HEK293 (cell line): ENCODE results near the gene MMP23B.

Source experiments
- CTCF ChIA-PET: fragments of 350-600 bp; formaldehyde crosslinking; extraction: SDS; loops from one replicate; lab custom pipeline; 2021; ENCODE audit warnings: antibody characterized with exemption; lab: Yijun Ruan, JAX
- POLR2A ChIA-PET: fragments of 300-600 bp; formaldehyde crosslinking; extraction: SDS; loops from one replicate; lab custom pipeline; 2020; ENCODE audit warnings: antibody characterized with exemption, inconsistent platforms; lab: Yijun Ruan, JAX
- H3K27ac ChIP-seq: fragments of 200-500 bp; sonication (Bioruptor generic); 2 replicates; pipeline ENCODE4 v1.5.1; 2014; ENCODE audit warnings: low read depth, low read length, control low read depth, inconsistent platforms; ENCODE audit errors: extremely low read depth
- H3K36me3 ChIP-seq, 2 experiments: fragments of 200-500 bp in 1 of 2; sonication (Bioruptor generic) in 1 of 2; 1 replicate in 1 of 2; 2 replicates in 1 of 2; pipeline ENCODE4 v1.5.1; 2014 to 2017; ENCODE audit warnings: inconsistent platforms in 2 of 2, low read length in 2 of 2; ENCODE audit not compliant: control insufficient read depth in 2 of 2, insufficient read depth in 1 of 2
- H3K4me1 ChIP-seq: fragments of 200-500 bp; sonication (Bioruptor generic); 2 replicates; pipeline ENCODE4 v1.5.1; 2014; ENCODE audit warnings: mild to moderate bottlenecking, low read length, inconsistent platforms; ENCODE audit not compliant: control insufficient read depth, insufficient read depth
- H3K4me3 ChIP-seq: 2 replicates; pipeline ENCODE4 v1.5.1; 2011; ENCODE audit warnings: low read depth, mild to moderate bottlenecking, control low read depth, low read length, moderate library complexity
- H3K9me3 ChIP-seq: fragments of 200-500 bp; sonication (Bioruptor generic); 2 replicates; pipeline ENCODE4 v1.5.1; 2014; ENCODE audit warnings: low read depth, low read length, inconsistent platforms; ENCODE audit not compliant: control insufficient read depth, insufficient read depth
- ATF2 ChIP-seq: fragments of 450-650 bp; formaldehyde crosslinking; IDR thresholded peaks from 2 replicates; pipeline ENCODE4 v1.5.1; 2016; ENCODE audit warnings: missing biosample characterization, missing genetic modification characterization, low read depth
- HIC1 ChIP-seq: fragments of 450-650 bp; formaldehyde crosslinking; IDR thresholded peaks from 2 replicates; pipeline ENCODE4 v1.5.1; 2016; ENCODE audit warnings: missing biosample characterization, missing genetic modification characterization
- HOXD13 ChIP-seq: sonication (generic); formaldehyde crosslinking; IDR thresholded peaks from 2 replicates; pipeline ENCODE4 v1.8.0; 2022; ENCODE audit warnings: missing genetic modification reagents, borderline replicate concordance
- KLF10 ChIP-seq: fragments of 450-650 bp; IDR thresholded peaks from 2 replicates; pipeline ENCODE4 v1.5.1; 2018; ENCODE audit warnings: missing biosample characterization, mild to moderate bottlenecking, missing genetic modification characterization
- KLF8 ChIP-seq: fragments of 450-650 bp; formaldehyde crosslinking; IDR thresholded peaks from 2 replicates; pipeline ENCODE4 v1.5.1; 2016; ENCODE audit warnings: missing biosample characterization, missing genetic modification characterization
- PRDM2 ChIP-seq: fragments of 450-650 bp; formaldehyde crosslinking; IDR thresholded peaks from 2 replicates; pipeline ENCODE4 v1.5.1; 2016; ENCODE audit warnings: missing biosample characterization, missing genetic modification characterization, borderline replicate concordance
- ZBTB20 ChIP-seq: fragments of 450-650 bp; formaldehyde crosslinking; IDR thresholded peaks from 2 replicates; pipeline ENCODE4 v1.5.1; 2016; ENCODE audit warnings: missing biosample characterization, missing genetic modification characterization
- ZBTB48 ChIP-seq: fragments of 450-650 bp; formaldehyde crosslinking; IDR thresholded peaks from 2 replicates; pipeline ENCODE4 v1.5.1; 2016; ENCODE audit warnings: missing biosample characterization, missing genetic modification characterization
- ZBTB8A ChIP-seq: fragments of 450-650 bp; formaldehyde crosslinking; IDR thresholded peaks from 2 replicates; pipeline ENCODE4 v1.5.1; 2016; ENCODE audit warnings: missing biosample characterization, missing genetic modification characterization
- ZNF112 ChIP-seq: fragments of 450-650 bp; formaldehyde crosslinking; IDR thresholded peaks from 2 replicates; pipeline ENCODE4 v1.5.0; 2017; ENCODE audit warnings: missing biosample characterization, missing genetic modification characterization
- ZNF132 ChIP-seq: fragments of 450-650 bp; formaldehyde crosslinking; IDR thresholded peaks from 2 replicates; pipeline ENCODE4 v1.5.1; 2017; ENCODE audit warnings: missing biosample characterization, missing genetic modification characterization, borderline replicate concordance
- ZNF138 ChIP-seq: fragments of 450-650 bp; formaldehyde crosslinking; IDR thresholded peaks from 2 replicates; pipeline ENCODE4 v1.5.1; 2016; ENCODE audit warnings: missing biosample characterization, missing genetic modification characterization, borderline replicate concordance
- ZNF202 ChIP-seq: fragments of 450-650 bp; formaldehyde crosslinking; IDR thresholded peaks from 2 replicates; pipeline ENCODE4 v1.5.1; 2016; ENCODE audit warnings: missing biosample characterization, missing genetic modification characterization, borderline replicate concordance
- ZNF280C ChIP-seq: fragments of 450-650 bp; formaldehyde crosslinking; IDR thresholded peaks from 2 replicates; pipeline ENCODE4 v1.5.1; 2016; ENCODE audit warnings: missing biosample characterization, missing genetic modification characterization
- ZNF302 ChIP-seq: fragments of 450-650 bp; formaldehyde crosslinking; IDR thresholded peaks from 2 replicates; pipeline ENCODE4 v1.5.1; 2016; ENCODE audit warnings: missing biosample characterization, missing genetic modification characterization, low read depth
- ZNF311 ChIP-seq: fragments of 450-650 bp; formaldehyde crosslinking; IDR thresholded peaks from 2 replicates; pipeline ENCODE4 v1.5.1; 2017; ENCODE audit warnings: missing biosample characterization, missing genetic modification characterization, borderline replicate concordance
- ZNF48 ChIP-seq: fragments of 450-650 bp; formaldehyde crosslinking; IDR thresholded peaks from 2 replicates; pipeline ENCODE4 v1.5.1; 2016; ENCODE audit warnings: missing biosample characterization, missing genetic modification characterization
- ZNF488 ChIP-seq: fragments of 450-650 bp; formaldehyde crosslinking; IDR thresholded peaks from 2 replicates; pipeline ENCODE4 v1.5.1; 2016; ENCODE audit warnings: missing biosample characterization, missing genetic modification characterization
- ZNF544 ChIP-seq: fragments of 450-650 bp; formaldehyde crosslinking; IDR thresholded peaks from 2 replicates; pipeline ENCODE4 v1.5.0; 2017; ENCODE audit warnings: missing biosample characterization, missing genetic modification characterization
- ZNF670 ChIP-seq: fragments of 450-650 bp; formaldehyde crosslinking; IDR thresholded peaks from 2 replicates; pipeline ENCODE4 v1.5.1; 2016; ENCODE audit warnings: missing biosample characterization, missing genetic modification characterization, low read depth
- ZNF707 ChIP-seq: fragments of 450-650 bp; formaldehyde crosslinking; IDR thresholded peaks from 2 replicates; pipeline ENCODE4 v1.5.1; 2016; ENCODE audit warnings: missing biosample characterization, missing genetic modification characterization
- ZNF843 ChIP-seq: fragments of 450-650 bp; formaldehyde crosslinking; IDR thresholded peaks from 2 replicates; pipeline ENCODE4 v1.5.1; 2016; ENCODE audit warnings: missing biosample characterization, missing genetic modification characterization

Gene MMP23B

GRCh38 chr1:1629430-1630190, 2.4 kb upstream of the MMP23B start (continued):
- TF ChIP-seq KLF8 (tag by site-specific recombination) (peak; percentile 68), ZBTB20 (tag by site-specific recombination) (no peak), ATF2 (tag by site-specific recombination) (no peak)

- Histone ChIP-seq H3K36me3 (peaks cover 0 to 24% of the 10 kb centered on the region in 2 experiments; a peak in 1 of 3 replicates), H3K4me1 (no peaks in the 10 kb centered on the region), H3K27ac (no peak overlapping the region), H3K4me3 (no peak overlapping the region), H3K9me3 (no peaks in the 10 kb centered on the region)
- ChIA-PET CTCF (no interaction called here), POLR2A (no interaction called here)
- TF ChIP-seq ZNF280C (tag by site-specific recombination) (no peak), PRDM2 (tag by site-specific recombination) (no peak), ZNF544 (no peak), ZNF112 (tag by site-specific recombination) (no peak), ZNF670 (no peak), ZNF707 (tag by site-specific recombination) (no peak), KLF10 (tag by site-specific recombination) (no peak), ZNF48 (tag by site-specific recombination) (no peak), ZNF132 (tag by site-specific recombination) (no peak), HOXD13 (CRISPR knock-in tag) (no peak), ZNF843 (tag by site-specific recombination) (no peak), ZBTB48 (no peak), ZNF202 (tag by site-specific recombination) (no peak), ZNF488 (tag by site-specific recombination) (no peak), ZBTB8A (tag by site-specific recombination) (no peak), ZNF302 (tag by site-specific recombination) (no peak), ZNF138 (tag by site-specific recombination) (no peak), HIC1 (tag by site-specific recombination) (no peak), ZNF311 (tag by site-specific recombination) (no peak)
Observed at GRCh38 chr1:1630191-1630964, 1.6 kb upstream of the MMP23B start.
